Measurements from ENCODE around the gene SLC17A5. TPM values are rescaled to one million over a fixed set of nuclear protein-coding genes. Genes with fewer than 3 reads are reported as not detected.
"Not testable (repeated sequence)": the region's sequence is repeated elsewhere in the genome, so short reads cannot be mapped to it uniquely, and the experiment has no call there.

SLC17A5 gene
- total RNA-seq, 1 donor from 2014 or later = 26.5 TPM

DNA sequence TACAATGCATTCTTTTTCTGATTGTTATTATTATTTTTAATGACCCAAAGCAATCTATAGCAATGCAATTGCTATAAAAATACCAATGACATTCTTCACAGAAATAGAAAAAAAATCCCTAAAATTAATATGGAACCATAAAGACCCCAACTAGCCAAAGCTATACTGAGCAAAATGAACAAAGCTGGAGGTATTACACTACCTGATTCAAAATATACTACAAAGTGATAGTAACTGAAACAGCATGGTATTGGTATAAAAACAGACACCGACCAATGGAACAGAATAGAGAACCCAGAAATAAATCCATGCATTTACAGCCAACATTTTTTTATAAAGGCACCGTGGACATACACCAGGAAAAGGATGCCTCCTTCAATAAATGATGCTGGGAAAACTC, 72.5 kb downstream of the SLC17A5 start:
- ATAC-seq (no peak), DNase-seq (no peak)
- Histone ChIP-seq H3K36me3 (no peaks in the 10 kb centered on the region), H3K27me3 (no peaks in the 10 kb centered on the region), H3K4me1 (peaks cover 38% of the 10 kb centered on the region), H3K9me3 (no peaks in the 10 kb centered on the region), H3K27ac (peak overlapping the region; percentile 97), H3K4me3 (no peak overlapping the region)
- TF ChIP-seq, protein P1, sequence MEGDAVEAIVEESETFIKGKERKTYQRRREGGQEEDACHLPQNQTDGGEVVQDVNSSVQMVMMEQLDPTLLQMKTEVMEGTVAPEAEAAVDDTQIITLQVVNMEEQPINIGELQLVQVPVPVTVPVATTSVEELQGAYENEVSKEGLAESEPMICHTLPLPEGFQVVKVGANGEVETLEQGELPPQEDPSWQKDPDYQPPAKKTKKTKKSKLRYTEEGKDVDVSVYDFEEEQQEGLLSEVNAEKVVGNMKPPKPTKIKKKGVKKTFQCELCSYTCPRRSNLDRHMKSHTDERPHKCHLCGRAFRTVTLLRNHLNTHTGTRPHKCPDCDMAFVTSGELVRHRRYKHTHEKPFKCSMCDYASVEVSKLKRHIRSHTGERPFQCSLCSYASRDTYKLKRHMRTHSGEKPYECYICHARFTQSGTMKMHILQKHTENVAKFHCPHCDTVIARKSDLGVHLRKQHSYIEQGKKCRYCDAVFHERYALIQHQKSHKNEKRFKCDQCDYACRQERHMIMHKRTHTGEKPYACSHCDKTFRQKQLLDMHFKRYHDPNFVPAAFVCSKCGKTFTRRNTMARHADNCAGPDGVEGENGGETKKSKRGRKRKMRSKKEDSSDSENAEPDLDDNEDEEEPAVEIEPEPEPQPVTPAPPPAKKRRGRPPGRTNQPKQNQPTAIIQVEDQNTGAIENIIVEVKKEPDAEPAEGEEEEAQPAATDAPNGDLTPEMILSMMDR (IDR thresholded peaks at IDR 0.05) = no peak
- intact Hi-C loops (cut with DNase I) = no loop called here

DNA sequence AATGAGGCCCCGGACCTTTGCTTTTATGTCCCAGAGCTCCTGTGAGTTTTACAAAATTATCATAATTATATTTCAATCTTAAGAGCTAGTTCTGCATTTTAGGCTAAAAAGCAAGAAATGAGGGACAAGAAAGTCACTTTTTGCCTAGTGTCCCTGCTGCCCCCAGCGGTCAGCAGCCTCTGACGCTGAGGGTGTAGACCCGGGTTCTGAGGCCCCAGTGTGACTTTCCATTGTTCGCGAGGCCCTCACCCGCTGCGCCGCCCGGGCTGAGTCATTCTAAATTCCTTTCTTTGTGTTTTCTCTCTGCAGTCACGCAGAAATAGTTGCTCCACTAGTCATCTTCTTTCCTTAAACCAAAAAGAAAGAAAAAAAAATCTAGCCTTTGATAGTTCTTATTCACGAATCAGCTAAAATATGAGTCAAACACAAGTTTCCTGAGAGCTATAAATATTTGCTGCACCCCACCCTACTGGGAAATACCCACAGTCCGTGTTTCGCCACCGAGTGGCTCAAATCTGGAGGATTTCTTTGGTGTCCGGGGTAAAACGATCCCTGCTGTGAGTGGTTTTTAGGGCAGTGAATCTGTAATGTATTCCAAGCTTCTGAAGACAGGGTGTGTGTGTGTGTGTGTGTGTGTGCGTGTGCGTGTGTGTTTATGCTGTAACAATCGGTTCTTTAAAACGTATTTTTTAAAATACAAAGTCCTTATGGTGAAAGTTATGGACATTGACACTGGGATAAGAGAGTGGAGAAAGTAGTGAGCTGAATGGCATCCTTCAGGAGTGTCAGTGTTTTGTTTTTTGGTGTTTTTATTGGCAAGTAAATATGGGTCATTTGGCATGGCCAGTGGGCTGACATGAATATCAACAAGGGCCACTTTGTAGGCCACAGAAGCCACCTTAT, 73.3 kb downstream of the SLC17A5 start:
- Histone ChIP-seq H3K27me3 (no peaks in the 10 kb centered on the region), H3K27ac (peak overlapping the region; percentile 97), H3K9me3 (no peaks in the 10 kb centered on the region), H3K4me3 (peak overlapping the region; percentile 36), H3K4me1 (peaks cover 31% of the 10 kb centered on the region), H3K36me3 (no peaks in the 10 kb centered on the region)
- TF ChIP-seq, protein P1 (IDR thresholded peaks at IDR 0.05) = peak; percentile 56
- ATAC-seq (peak; percentile 94), DNase-seq (peak; percentile 88)
- intact Hi-C loops (cut with DNase I) = no loop called here

DNA sequence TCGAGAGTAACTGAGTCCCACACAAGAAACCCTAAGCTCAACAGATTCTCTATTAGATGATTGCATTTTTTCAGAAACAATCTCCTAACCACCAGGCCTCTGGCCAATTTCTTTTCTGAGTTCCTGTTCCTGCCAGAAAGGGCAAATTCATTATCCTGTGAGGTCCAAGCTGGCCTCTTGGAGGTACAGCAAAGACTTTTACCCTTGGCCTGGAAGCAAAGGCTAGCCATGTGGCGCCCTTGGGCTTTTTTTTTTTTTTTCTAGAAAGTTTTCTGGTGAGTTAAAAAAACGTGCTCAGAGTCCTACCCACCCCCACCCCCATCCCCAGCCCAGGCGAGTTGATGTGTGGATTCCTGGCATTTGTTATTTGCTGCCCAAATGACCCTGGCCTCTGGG, 73.9 kb downstream of the SLC17A5 start:
- intact Hi-C loops (cut with DNase I) = no loop called here
- Histone ChIP-seq H3K9me3 (no peaks in the 10 kb centered on the region), H3K27me3 (no peaks in the 10 kb centered on the region), H3K4me1 (peaks cover 25% of the 10 kb centered on the region), H3K4me3 (peak overlapping the region; percentile 36), H3K27ac (peak overlapping the region; percentile 97), H3K36me3 (no peaks in the 10 kb centered on the region)
- DNase-seq = no peak
- peak; percentile 75 for ATAC-seq
- TF ChIP-seq, protein P1 (IDR thresholded peaks at IDR 0.05) = no peak

DNA sequence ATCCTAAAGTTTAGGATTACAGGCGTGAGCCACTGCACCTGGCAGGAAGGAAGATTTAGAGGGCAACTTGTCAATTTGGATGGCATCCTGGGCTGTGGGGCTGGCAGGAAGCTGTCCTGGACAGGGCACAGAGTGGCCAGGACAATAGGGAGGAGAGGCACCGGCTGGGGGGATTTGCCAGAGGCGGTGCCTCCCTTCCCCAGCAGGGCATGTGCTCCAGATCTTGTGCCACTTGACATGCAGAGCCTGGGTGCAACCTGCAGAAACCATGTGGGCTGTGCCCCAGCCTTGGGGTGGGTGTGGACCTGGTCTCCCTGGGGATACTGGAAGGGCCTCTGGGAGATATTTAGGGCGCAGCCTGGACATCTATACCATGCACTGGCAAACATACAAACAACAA, 74.4 kb downstream of the SLC17A5 start:
- H3K36me3 ChIP-seq = no peaks in the 10 kb centered on the region
- TF ChIP-seq, protein P1 (IDR thresholded peaks at IDR 0.05) = no peak
- peaks cover 22% of the 10 kb centered on the region for H3K4me1 ChIP-seq
- H3K27me3 ChIP-seq = no peaks in the 10 kb centered on the region
- H3K4me3 ChIP-seq = no peak overlapping the region
- no peaks in the 10 kb centered on the region for H3K9me3 ChIP-seq
- no peak for DNase-seq
- ATAC-seq = peak; percentile 48
- intact Hi-C loops (cut with DNase I) = no loop called here
- peak overlapping the region; percentile 97 for H3K27ac ChIP-seq

DNA sequence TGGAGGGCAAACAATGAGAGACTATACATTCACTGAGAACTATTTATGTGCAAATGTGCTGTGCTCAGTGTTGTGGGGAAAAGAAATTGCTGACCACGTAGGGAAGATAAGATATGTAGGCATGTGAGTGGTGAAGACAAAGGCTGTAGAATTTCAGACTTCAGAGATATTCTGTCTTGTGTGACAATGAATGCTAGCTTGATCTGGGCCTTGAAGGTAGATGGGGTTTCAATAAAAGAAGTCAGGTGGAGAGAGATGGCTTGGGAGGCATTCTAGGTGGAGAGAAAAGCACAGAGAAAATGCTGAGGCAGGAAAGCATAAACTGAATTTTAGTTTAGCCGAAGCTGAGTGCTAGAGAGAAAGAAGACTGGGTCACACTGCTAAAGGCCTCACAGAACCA, 76.1 kb downstream of the SLC17A5 start:
- ATAC-seq (no peak), DNase-seq (no peak)
- intact Hi-C loops (cut with DNase I) = no loop called here
- Histone ChIP-seq H3K9me3 (no peaks in the 10 kb centered on the region), H3K4me3 (no peak overlapping the region), H3K27me3 (no peaks in the 10 kb centered on the region), H3K36me3 (no peaks in the 10 kb centered on the region), H3K27ac (no peak overlapping the region), H3K4me1 (peaks cover 22% of the 10 kb centered on the region)
- TF ChIP-seq, protein P1 (IDR thresholded peaks at IDR 0.05) = no peak

DNA sequence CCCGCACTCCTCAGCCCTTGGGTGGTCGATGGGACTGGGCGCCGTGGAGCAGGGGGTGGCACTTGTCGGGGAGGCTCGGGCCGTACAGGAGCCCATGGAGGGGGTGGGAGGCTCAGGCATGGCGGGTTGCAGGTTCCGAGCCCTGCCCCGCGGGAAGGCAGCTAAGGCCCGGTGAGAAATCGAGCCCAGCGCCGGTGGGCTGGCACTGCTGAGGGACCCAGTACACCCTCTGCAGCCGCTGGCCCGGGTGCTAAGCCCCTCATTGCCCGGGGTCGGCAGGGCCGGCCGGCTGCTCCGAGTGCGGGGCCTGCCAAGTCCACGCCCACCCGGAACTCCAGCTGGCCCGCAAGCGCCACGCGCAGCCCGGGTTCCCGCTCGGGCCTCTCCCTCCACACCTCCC, 81.3 kb downstream of the SLC17A5 start:
- H3K36me3 ChIP-seq; H3K9me3 ChIP-seq; ATAC-seq; H3K4me3 ChIP-seq; DNase-seq; intact Hi-C loops (cut with DNase I); H3K27me3 ChIP-seq; H3K4me1 ChIP-seq; H3K27ac ChIP-seq: not testable (repeated sequence)

DNA sequence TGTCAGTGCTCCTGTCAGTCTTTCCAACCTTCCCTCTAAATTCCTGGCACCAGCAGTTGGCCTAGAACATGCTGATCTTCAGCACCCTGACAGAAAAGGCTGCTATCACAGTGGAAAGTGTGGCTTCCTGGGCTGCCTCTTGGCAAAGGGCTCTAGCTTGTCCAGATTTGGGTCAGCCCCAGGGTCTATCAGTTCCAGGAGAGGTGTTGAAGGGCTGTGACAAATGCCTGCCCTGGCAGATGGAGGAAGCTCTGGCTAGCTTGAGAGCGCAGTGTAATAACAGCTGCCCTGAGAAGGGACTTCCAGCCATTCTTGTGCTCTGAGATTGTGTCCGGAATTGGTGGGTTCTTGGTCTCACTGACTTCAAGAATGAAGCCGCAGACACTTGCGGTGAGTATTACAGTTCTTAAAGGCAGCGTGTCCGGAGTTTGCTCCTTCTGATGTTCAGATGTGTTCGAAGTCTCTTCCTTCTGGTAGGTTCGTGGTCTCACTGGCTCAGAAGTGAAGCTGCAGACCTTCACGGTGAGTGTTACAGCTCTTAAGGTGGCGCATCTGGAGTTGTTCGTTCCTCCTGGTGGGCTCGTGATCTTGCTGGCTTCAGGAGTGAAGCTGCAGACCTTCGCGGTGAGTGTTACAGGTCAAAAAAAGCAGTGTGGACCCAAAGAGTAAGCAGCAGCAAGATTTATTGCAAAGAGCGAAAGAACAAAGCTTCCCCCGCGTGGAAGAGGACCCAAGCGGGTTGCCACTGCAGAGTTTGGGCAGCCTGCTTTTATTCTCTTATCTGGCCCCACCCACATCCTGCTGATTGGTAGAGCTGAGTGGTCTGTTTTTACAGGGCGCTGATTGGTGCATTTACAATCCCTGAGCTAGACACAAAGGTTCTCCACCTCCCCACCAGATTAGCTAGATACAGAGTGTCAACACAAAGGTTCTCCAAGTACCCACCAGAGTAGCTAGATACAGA, 82.3 kb downstream of the SLC17A5 start:
- DNase-seq; H3K4me1 ChIP-seq; H3K27me3 ChIP-seq; intact Hi-C loops (cut with DNase I); H3K27ac ChIP-seq; H3K36me3 ChIP-seq; H3K4me3 ChIP-seq; H3K9me3 ChIP-seq: not testable (repeated sequence)
- ATAC-seq = peak; percentile 19
